ENCODE results near the gene HOXB7.

HOXB7 gene

DNA sequence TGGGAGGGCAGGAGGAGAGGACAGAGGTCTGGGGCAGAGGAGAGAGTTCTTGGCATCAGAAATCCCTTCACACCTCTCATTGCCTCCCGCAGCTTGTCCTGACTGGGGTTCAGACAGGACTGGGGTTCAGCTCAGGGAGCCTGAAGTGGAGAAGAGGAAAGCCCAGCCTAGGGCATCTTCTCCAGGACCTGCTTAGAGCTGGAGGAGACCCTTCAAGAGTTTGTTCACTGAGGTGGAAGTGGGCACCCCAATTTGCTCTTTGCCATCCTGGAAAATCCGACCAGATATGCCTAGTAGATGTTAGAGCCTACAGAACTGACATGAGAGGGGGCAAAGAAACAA is 22.8 kb downstream of the HOXB7 start:
- Histone ChIP-seq H3K4me3 (ENCODE audit: low read depth, low read length) (no peak overlapping the region), H3K27ac (no peak overlapping the region), H3K9me3 (ENCODE audit: severe bottlenecking) (peaks cover 6% of the 10 kb centered on the region), H3K27me3 (ENCODE audit: insufficient read depth, low read depth, severe bottlenecking) (peaks cover 97% of the 10 kb centered on the region), H3K36me3 (no peaks in the 10 kb centered on the region)
- TF ChIP-seq, protein P1, sequence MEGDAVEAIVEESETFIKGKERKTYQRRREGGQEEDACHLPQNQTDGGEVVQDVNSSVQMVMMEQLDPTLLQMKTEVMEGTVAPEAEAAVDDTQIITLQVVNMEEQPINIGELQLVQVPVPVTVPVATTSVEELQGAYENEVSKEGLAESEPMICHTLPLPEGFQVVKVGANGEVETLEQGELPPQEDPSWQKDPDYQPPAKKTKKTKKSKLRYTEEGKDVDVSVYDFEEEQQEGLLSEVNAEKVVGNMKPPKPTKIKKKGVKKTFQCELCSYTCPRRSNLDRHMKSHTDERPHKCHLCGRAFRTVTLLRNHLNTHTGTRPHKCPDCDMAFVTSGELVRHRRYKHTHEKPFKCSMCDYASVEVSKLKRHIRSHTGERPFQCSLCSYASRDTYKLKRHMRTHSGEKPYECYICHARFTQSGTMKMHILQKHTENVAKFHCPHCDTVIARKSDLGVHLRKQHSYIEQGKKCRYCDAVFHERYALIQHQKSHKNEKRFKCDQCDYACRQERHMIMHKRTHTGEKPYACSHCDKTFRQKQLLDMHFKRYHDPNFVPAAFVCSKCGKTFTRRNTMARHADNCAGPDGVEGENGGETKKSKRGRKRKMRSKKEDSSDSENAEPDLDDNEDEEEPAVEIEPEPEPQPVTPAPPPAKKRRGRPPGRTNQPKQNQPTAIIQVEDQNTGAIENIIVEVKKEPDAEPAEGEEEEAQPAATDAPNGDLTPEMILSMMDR (IDR thresholded peaks at IDR 0.05; ENCODE audit: low read depth, low read length) = no peak
- DNase-seq = no peak

DNA sequence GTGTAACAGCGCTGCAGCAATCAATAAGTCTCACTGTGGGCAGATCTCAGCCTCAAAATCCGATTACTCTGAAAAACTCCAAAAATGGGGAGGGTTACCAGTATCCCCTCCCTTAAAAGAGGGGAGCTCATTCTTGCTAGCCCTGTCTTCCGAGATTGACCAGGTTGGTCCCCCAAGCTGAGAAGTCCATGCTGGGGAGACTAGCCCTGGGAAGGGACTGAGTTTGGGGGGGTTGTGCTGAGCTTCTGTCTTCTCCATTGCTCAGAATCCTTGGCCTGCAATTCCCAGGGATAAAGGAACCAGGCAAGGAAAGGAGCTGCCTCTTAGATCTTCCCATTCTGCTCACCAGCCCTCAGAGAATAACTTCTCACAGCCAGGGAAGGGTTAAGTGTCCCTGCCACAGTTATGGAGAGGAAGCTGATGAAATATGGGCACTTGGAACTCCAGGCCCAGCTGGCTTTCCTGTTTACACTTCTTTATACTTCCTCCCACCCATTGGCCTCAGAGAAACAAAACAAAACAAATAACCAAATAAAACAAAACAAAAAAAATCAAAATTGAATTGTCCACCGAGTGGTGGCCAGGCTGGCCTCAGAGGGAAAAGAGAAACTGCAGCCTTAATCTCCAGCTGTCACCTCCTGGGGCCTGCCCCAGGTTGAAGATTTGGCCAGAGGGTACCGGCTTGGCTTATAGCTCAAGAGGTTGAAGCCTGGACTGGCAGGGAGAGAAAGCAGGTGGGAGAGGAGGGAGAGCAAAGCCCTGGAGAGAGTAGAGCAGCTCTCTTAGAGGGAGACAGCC is 23.3 kb downstream of the HOXB7 start:
- H3K27ac ChIP-seq = no peak overlapping the region
- H3K9me3 ChIP-seq (ENCODE audit: severe bottlenecking) = peaks cover 6% of the 10 kb centered on the region
- peak; percentile 59 for DNase-seq
- H3K4me3 ChIP-seq (ENCODE audit: low read depth, low read length) = no peak overlapping the region
- H3K27me3 ChIP-seq (ENCODE audit: insufficient read depth, low read depth, severe bottlenecking) = peaks cover 97% of the 10 kb centered on the region
- H3K36me3 ChIP-seq = no peaks in the 10 kb centered on the region
- TF ChIP-seq, protein P1 (IDR thresholded peaks at IDR 0.05; ENCODE audit: low read depth, low read length) = no peak

DNA sequence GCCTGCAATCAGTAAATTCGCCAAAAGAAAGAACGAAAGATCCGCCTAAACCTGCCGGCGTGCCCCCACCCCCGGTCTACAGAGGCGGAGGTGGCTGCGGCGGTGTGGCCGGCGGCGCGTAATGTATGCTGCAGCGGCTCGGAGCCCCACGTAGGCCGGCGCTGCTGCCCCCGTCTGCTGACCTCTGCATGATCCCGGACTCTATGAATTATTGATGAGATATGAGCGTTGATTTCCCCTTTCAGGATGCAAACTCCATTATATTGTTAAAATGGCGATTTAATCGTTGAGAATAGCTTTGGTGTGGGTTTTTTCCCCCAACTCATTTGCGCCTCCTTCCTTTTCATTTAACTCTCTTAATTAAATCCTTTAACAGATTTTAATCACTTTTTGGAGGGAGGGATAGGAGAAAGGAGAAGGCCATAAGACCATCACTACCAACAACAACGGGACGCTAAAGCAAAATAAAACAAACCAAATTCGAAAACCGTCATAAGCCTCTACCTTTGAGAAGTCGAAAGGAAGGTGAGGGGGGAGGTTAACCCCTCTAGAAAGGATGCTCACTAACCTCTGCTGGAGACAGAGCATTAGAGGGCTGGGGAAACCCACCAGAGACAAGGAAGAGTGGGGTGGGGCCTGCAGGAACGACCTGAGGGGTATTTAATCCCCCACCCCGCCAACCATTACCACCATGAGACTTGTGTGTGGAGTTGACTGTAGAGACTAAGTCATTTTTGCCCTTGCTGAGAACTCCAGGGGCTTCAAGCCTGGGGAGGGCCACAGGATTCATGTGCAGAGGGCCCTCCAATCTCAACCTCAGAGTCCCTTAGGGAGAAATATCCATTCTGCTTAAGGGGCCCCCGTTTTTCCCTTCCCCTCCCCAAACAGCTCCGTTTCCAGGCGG is 24.2 kb downstream of the HOXB7 start:
- no peak for DNase-seq
- Histone ChIP-seq H3K27me3 (ENCODE audit: insufficient read depth, low read depth, severe bottlenecking) (peaks cover 98% of the 10 kb centered on the region), H3K27ac (no peak overlapping the region), H3K36me3 (no peaks in the 10 kb centered on the region), H3K9me3 (ENCODE audit: severe bottlenecking) (peaks cover 12% of the 10 kb centered on the region), H3K4me3 (ENCODE audit: low read depth, low read length) (no peak overlapping the region)
- TF ChIP-seq, protein P1 (IDR thresholded peaks at IDR 0.05; ENCODE audit: low read depth, low read length) = no peak

DNA sequence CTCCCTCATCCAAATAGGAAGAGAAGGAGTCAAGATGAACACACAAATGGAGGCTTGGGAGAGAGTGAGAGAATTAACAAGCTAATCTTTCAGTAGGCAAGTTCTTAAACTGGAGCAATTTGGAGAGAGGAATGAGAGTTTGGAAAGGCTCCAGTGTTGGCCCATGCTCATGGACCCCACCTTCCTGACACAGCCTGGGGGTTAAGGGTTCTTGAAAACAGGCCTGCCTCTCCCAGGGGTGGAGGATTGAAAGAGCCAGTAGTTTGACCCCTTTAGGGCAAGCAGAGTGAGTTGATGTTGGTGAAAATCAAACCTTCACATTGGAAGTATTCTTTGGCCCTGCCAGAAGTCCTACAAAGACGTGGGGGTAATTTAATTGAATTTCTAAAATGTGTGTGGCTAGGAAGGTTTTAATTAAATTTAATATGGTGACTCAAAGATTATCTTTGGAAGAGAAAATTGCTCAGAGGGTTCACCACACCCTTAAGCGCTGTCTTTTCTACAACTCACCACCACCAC is 26.5 kb downstream of the HOXB7 start:
- H3K9me3 ChIP-seq (ENCODE audit: severe bottlenecking) = peaks cover 20% of the 10 kb centered on the region
- no peak overlapping the region for H3K4me3 ChIP-seq (ENCODE audit: low read depth, low read length)
- H3K27me3 ChIP-seq (ENCODE audit: insufficient read depth, low read depth, severe bottlenecking) = peaks cover 98% of the 10 kb centered on the region
- TF ChIP-seq, protein P1 (IDR thresholded peaks at IDR 0.05; ENCODE audit: low read depth, low read length) = no peak
- no peak overlapping the region for H3K27ac ChIP-seq
- DNase-seq = no peak
- H3K36me3 ChIP-seq = no peaks in the 10 kb centered on the region

DNA sequence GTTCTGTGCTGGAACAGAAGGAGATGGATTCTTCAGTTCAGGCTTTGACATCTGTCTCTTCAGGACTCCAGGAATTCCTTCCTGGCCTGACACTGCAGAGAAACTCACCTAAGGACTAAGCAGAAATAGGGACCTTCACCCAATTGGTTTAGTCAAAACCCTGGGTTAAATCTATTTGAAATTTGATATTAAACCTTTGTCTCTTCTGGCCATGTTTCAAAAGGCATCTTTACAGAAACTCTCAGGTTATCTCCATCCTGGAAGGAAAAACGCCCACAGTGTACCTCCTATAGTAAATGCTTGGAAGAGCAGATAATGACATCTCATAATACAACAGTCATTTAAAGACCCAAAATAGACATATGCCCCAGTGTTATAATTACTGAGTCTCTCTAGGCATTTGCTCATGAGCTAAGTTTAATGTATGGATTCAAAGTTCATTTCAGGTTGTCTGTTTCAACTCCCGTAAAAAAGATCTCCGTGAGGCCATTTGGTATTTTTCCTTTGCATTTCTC is 27.1 kb downstream of the HOXB7 start:
- peaks cover 98% of the 10 kb centered on the region for H3K27me3 ChIP-seq (ENCODE audit: insufficient read depth, low read depth, severe bottlenecking)
- H3K4me3 ChIP-seq (ENCODE audit: low read depth, low read length) = no peak overlapping the region
- H3K27ac ChIP-seq = no peak overlapping the region
- TF ChIP-seq, protein P1 (IDR thresholded peaks at IDR 0.05; ENCODE audit: low read depth, low read length) = no peak
- H3K9me3 ChIP-seq (ENCODE audit: severe bottlenecking) = peaks cover 20% of the 10 kb centered on the region
- DNase-seq = no peak
- H3K36me3 ChIP-seq = no peaks in the 10 kb centered on the region
